ENCODE results near the gene HGD.

GRCh38 chr3:120623727-120624093, 58.3 kb downstream of the HGD start:
- TF ChIP-seq CTCF (IDR thresholded peaks at IDR 0.05) (no peak), POLR2A (IDR thresholded peaks at IDR 0.05) (no peak)
